HFF-Myc (cell line): ENCODE data around the gene DALRD3.

Experiments used
- DNase-seq: peaks from one replicate; pipeline ENCODE4 v3.0.0-alpha.2; 2011; ENCODE audit warnings: low read depth; ENCODE audit errors: extremely low read depth
- H3K4me3 ChIP-seq: replicated peaks from 2 replicates; pipeline ENCODE4 v1.5.1; 2011; ENCODE audit warnings: low read depth, mild to moderate bottlenecking, control low read depth, low read length
- CTCF ChIP-seq: IDR thresholded peaks from 2 replicates; pipeline ENCODE4 v1.5.1; 2012; ENCODE audit warnings: mild to moderate bottlenecking, low read depth, low read length, control low read depth; ENCODE audit errors: missing control alignments

DALRD3 gene

GRCh38 chr3:49017229-49017970 lies 980 bp downstream of the DALRD3 start:
- no peak for DNase-seq
- H3K4me3 ChIP-seq, result peak overlapping the region; percentile 72
- TF ChIP-seq CTCF, result no peak

DNA sequence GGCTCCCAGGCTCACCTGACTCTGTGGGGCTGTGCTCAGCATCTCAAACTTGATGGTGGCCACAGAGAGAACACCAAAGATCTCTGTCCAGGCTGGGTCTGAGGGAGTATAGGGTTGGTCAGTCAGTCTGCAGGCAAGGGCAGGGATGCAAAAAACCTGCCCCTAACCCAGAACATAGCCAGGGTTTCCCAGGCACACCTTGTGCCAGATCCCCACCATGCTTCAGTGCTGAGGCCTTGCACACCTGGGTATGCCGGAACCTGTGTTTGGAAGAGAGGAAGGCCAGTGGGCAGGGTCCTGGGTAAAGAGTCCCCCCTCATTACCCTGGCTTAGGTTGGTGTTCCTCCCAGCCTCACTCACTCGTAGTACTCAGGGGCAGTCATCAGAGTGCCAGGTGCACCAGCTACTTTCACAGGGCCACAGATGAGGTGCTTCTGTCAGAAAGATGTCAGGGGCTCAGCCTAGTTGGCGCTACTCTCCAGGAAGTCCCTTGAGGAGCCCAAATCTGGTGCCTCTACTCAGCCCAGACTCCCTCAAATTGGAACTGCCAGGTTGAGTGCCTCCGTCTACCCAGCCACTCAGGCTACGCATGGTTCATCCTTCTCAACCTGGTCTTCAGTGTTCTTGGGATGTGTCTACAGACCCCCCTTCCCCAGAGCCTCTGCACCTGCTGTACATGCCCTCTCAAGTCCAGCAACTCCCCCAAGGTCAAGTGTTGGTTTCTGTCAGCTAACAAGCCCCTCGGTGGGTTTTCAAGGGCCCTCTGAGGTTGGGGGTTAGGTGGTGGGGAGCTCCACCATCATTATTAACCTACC lies 1.8 kb downstream of the DALRD3 start:
- no peak for TF ChIP-seq CTCF
- no peak overlapping the region for H3K4me3 ChIP-seq
- no peak for DNase-seq

GRCh38 chr3:49015765-49016164 lies 2.6 kb downstream of the DALRD3 start:
- no peak for DNase-seq
- no peak overlapping the region for H3K4me3 ChIP-seq
- TF ChIP-seq CTCF, result no peak

GRCh38 chr3:49015072-49015471 lies 3.3 kb downstream of the DALRD3 start:
- H3K4me3 ChIP-seq, result no peak overlapping the region
- DNase-seq, result no peak
- TF ChIP-seq CTCF, result no peak

DNA sequence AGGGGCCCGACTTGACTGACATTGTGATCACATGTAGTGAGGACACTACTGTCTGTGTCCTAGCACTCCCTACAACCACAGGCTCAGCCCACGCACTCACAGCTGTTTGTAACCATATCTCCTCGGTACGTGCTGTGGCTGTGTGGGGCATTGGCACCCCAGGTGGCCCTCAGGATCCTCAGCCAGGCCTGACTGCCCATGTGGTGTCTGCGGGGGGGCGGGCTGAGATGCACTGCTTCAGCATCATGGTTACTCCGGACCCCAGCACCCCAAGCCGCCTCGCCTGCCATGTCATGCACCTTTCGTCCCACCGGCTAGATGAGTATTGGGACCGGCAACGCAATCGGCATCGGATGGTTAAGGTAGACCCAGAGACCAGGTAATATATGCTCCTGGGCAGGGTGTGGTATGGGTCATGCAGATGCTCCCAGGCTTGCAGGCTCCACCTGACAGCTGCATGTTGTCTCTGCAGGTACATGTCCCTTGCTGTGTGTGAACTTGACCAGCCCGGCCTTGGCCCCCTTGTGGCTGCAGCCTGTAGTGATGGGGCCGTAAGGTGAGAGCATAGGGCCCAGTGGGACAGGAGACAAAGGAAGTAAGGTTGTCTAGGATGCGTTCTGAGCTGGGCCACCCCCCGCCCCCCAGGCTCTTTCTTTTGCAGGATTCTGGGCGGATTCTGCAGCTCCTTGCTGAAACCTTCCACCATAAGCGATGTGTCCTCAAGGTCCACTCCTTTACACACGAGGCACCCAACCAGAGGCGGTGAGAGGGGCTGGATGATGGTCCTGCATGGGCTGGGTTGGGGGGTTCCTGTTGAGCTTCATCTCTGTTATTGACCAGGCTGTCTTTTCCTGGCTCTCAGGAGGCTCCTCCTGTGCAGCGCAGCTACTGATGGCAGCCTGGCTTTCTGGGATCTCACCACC lies 4.4 kb downstream of the DALRD3 start:
- TF ChIP-seq CTCF, result peak; percentile 74
- H3K4me3 ChIP-seq, result no peak overlapping the region
- no peak for DNase-seq

DNA sequence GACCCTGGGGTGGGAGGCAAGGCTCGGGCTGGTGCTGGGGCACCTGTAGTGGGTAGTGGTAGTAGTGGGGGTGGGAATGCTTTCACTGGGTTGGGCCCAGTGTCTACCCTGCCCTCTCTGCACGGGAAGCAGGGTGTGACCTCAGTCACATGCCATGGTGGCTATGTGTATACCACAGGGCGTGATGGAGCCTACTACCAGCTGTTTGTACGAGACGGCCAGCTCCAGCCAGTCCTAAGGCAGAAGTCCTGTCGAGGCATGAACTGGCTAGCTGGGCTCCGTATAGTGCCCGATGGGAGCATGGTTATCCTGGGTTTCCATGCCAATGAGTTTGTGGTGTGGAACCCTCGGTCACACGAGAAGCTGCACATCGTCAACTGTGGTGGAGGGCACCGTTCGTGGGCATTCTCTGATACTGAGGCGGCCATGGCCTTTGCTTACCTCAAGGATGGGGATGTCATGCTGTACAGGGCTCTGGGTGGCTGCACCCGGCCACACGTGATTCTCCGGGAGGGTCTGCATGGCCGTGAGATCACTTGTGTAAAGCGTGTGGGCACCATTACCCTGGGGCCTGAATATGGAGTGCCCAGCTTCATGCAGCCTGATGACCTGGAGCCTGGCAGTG lies 5.2 kb downstream of the DALRD3 start:
- H3K4me3 ChIP-seq, result no peak overlapping the region
- no peak for TF ChIP-seq CTCF
- no peak for DNase-seq
